GM20000 (cell line): ENCODE measurements around the gene HIVEP1.

ENCODE experiments used
- DNase-seq: peaks from one replicate; pipeline ENCODE4 v3.0.0; 2012; ENCODE audit warnings: low spot score
- CTCF ChIP-seq: IDR thresholded peaks from 2 replicates; pipeline ENCODE4 v1.5.1; 2012; ENCODE audit warnings: mild to moderate bottlenecking, control low read depth; ENCODE audit errors: extremely low read depth, missing control alignments

HIVEP1 gene

DNA sequence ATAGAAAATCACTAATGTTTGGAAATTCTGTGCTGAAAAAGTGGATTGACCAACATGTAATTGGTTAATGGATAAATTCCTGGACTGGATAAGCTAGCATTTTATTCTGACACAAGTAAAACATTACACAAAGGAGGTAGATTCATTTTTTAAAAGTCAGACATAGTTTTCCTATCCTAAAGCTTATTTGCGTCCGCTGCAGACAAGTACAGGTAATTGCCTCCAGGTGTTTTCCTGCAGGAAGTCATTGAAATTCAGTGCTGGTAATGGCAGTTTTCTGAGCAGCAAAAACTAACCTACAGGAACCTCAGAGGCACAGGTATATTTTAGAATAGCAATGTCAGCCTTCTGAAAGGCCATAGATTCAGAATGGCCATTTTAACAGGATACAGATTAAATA, 20.0 kb upstream of the HIVEP1 start:
- no peak for DNase-seq
- TF ChIP-seq CTCF, result no peak

GRCh38 chr6:11994875-11995461, 17.1 kb upstream of the HIVEP1 start:
- DNase-seq, result no peak

DNA sequence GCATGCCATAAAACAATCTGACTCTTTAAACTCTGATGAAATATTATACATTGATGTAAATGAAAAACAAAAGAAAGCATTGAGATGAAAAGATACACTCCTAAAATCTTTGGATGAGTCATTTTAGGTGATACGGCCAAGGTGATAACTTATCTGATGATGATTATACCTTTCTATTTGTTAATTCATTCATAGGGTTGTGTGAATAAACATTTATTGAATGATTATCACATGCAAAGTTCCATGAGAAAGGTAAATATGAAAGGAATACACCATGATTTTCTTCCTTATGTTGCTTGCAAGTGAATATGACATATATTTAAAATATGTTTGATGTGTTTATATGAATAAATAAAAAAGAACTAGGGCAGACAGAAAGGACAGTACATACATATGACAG, 15.4 kb upstream of the HIVEP1 start:
- TF ChIP-seq CTCF, result no peak
- DNase-seq, result no peak

More at GRCh38 chr6:11994875-11995461, 17.1 kb upstream of the HIVEP1 start:
- no peak for TF ChIP-seq CTCF

DNA sequence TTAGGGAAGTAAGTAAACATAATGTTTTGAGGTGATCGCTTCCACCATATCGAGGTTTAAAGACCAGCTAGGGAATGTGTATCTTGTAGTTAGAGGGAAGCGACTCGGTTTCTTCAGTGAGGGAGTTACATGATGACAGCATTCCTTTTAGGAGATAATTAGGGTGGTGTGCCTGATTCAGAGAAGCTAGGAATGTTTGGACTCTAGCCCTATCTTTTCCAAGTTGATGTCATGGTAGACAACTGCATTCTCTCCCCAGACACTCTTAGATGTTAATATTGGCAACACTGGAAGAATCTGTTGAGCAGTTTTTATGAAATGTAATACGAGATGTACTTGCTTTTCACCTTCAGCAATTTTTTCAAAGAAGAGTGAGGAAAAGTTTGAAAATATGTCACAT, 12.9 kb upstream of the HIVEP1 start:
- DNase-seq, result no peak
- no peak for TF ChIP-seq CTCF

DNA sequence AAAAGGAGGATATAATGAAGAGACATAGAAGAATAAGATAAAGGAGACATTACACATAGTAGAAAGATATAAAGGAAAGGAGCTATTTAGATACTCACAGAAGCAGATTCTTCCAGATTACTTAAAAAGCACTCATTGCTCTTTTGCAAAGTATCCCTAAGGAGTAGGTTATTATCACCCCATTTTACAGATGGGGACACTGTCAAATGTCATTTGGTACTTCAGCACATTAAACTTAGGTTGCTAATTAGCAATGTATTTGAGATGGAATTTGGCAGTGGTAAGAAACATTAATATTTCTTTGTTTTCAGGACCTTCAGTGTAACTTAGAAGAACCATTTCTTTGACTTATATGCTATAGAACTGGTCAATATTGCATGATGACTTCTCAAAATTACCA, 11.9 kb upstream of the HIVEP1 start:
- no peak for DNase-seq
- no peak for TF ChIP-seq CTCF

DNA sequence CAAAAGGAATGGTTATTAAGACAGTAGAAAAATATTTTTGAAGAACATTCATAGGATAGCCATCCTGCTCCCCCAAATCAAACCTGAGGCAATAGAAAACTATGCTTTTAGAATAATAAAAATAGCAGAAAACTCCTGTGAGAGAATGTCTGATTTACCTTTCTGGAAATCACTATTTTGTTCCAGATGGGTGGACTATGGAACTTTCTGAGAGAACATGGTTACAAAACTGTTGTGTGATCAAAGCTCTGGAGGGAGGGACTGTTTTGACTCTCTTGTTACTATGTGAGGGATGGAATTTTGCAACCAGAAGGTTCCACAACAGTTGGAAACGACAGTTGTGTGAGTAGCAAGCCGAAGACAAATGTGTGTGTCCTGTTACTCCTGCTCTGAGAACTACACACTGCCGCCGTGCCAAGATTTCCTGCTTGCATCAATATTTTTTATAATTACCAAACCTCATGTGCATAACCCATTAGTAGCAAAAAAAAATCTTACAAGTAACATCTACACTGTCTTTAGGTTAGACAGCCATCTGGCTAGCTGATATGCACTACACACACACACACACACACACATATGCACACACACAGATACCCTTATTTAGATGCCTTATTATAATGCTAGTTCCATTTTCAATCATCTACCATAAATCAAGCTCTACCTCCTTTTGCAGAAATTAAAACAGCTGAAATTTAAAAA, 11.0 kb upstream of the HIVEP1 start:
- no peak for TF ChIP-seq CTCF
- DNase-seq, result no peak

GRCh38 chr6:12001706-12002435, 10.2 kb upstream of the HIVEP1 start:
- TF ChIP-seq CTCF, result no peak
- no peak for DNase-seq
